ENCODE data around the gene TMEM150A.
A peak's percentile ranks its signal among the peaks of the same experiment; 100 is the strongest.
"Not testable (repeated sequence)": the region's sequence is repeated elsewhere in the genome, so short reads cannot be mapped to it uniquely, and the experiment has no call there.

Gene TMEM150A

GRCh38 chr2:85611705-85612587 is 9.4 kb upstream of the TMEM150A start, which contains the start of gene C2orf68:
Gene C2orf68 (minus strand): TSS chr2:85612066. CDS start chr2:85611984, 82 bp downstream.
- DNase-seq, result peak; percentile 93

GRCh38 chr2:85611217-85611704 is 8.8 kb upstream of the TMEM150A start:
- no peak for DNase-seq

- DNase-seq, result no peak
Measured at GRCh38 chr2:85607268-85608215, 5.0 kb upstream of the TMEM150A start.

- DNase-seq, result no peak
Measured at GRCh38 chr2:85606116-85606455, 3.6 kb upstream of the TMEM150A start.

- no peak for DNase-seq
Measured at GRCh38 chr2:85605406-85606115, 3.1 kb upstream of the TMEM150A start.

GRCh38 chr2:85604568-85605339 is 2.3 kb upstream of the TMEM150A start:
- no peak for DNase-seq

GRCh38 chr2:85604133-85604444 is 1.6 kb upstream of the TMEM150A start:
- not testable (repeated sequence) for DNase-seq

GRCh38 chr2:85601771-85602475 is 575 bp downstream of the TMEM150A start:
- DNase-seq, result peak; percentile 24

GRCh38 chr2:85600951-85601770 is 1.3 kb downstream of the TMEM150A start:
- no peak for DNase-seq

- no peak for DNase-seq
Measured at GRCh38 chr2:85600235-85600575, 2.3 kb downstream of the TMEM150A start.

GRCh38 chr2:85599468-85600234 is 2.8 kb downstream of the TMEM150A start:
- DNase-seq, result no peak

GRCh38 chr2:85598594-85599340 is 3.7 kb downstream of the TMEM150A start:
- no peak for DNase-seq

GRCh38 chr2:85597241-85597640 is 5.3 kb downstream of the TMEM150A start:
- DNase-seq, result no peak

GRCh38 chr2:85596486-85597143 is 5.9 kb downstream of the TMEM150A start:
- no peak for DNase-seq

- DNase-seq, result peak; percentile 54
Measured at GRCh38 chr2:85596026-85596333, 6.5 kb downstream of the TMEM150A start.

GRCh38 chr2:85595301-85596025 is 7.0 kb downstream of the TMEM150A start, which contains the start of gene RNF181:
Gene RNF181 (plus strand): TSS chr2:85595745. CDS start chr2:85595764, 19 bp downstream.
- peak; percentile 93 for DNase-seq

GRCh38 chr2:85594715-85595300 is 7.7 kb downstream of the TMEM150A start:
- no peak for DNase-seq

All from activated CD4-positive, alpha-beta T cell treated with anti-CD3 and anti-CD28 coated beads for 48 hours (primary cell).